Measurements from ENCODE around the gene RUVBL2.
"Not testable (repeated sequence)": the region's sequence is repeated elsewhere in the genome, so short reads cannot be mapped to it uniquely, and the experiment has no call there.

RUVBL2 gene

GRCh38 chr19:49030323-49030722, 36.6 kb downstream of the RUVBL2 start:
- H3K4me3 ChIP-seq (ENCODE audit: low read depth, low read length); DNase-seq (ENCODE audit: low read depth): not testable (repeated sequence)

GRCh38 chr19:49031642-49032301, 38.1 kb downstream of the RUVBL2 start, which contains the start of gene CGB2:
CGB2 (plus strand) TSS chr19:49031890; CDS start chr19:49032096, 206 bp downstream.
- H3K4me3 ChIP-seq (ENCODE audit: low read depth, low read length); DNase-seq (ENCODE audit: low read depth): not testable (repeated sequence)
- TF ChIP-seq CTCF (IDR thresholded peaks at IDR 0.05; ENCODE audit: insufficient read depth, low read depth, low read length, missing control alignments): peak; percentile 35

GRCh38 chr19:49036815-49037214, 43.1 kb downstream of the RUVBL2 start, which contains the start of gene CGB1:
CGB1 (minus strand) TSS chr19:49036895; CDS start chr19:49036711, 184 bp downstream.
- DNase-seq (ENCODE audit: low read depth); H3K4me3 ChIP-seq (ENCODE audit: low read depth, low read length): not testable (repeated sequence)
- TF ChIP-seq CTCF (IDR thresholded peaks at IDR 0.05; ENCODE audit: insufficient read depth, low read depth, low read length, missing control alignments): peak; percentile 53

- not testable (repeated sequence) for H3K4me3 ChIP-seq (ENCODE audit: low read depth, low read length); DNase-seq (ENCODE audit: low read depth)
Measured at GRCh38 chr19:49038111-49038510, 44.4 kb downstream of the RUVBL2 start.

- H3K4me3 ChIP-seq (ENCODE audit: low read depth, low read length); DNase-seq (ENCODE audit: low read depth): not testable (repeated sequence)
Measured at GRCh38 chr19:49038557-49039276, 45.0 kb downstream of the RUVBL2 start.

- H3K4me3 ChIP-seq (ENCODE audit: low read depth, low read length); DNase-seq (ENCODE audit: low read depth): not testable (repeated sequence)
Measured at GRCh38 chr19:49039736-49040135, 46.0 kb downstream of the RUVBL2 start.

- TF ChIP-seq CTCF (IDR thresholded peaks at IDR 0.05; ENCODE audit: insufficient read depth, low read depth, low read length, missing control alignments): no peak
- H3K4me3 ChIP-seq (ENCODE audit: low read depth, low read length): no peak overlapping the region
- no peak for DNase-seq (ENCODE audit: low read depth)
Measured at GRCh38 chr19:49042177-49042576, 48.5 kb downstream of the RUVBL2 start.

- H3K4me3 ChIP-seq (ENCODE audit: low read depth, low read length); DNase-seq (ENCODE audit: low read depth): not testable (repeated sequence)
Measured at GRCh38 chr19:49042666-49043065, 49.0 kb downstream of the RUVBL2 start.

- DNase-seq (ENCODE audit: low read depth); H3K4me3 ChIP-seq (ENCODE audit: low read depth, low read length): not testable (repeated sequence)
Measured at GRCh38 chr19:49043548-49043947, 49.9 kb downstream of the RUVBL2 start, which contains the start of gene CGB5. CGB5 (plus strand) TSS chr19:49043848; CDS start chr19:49044210, 362 bp downstream.

- not testable (repeated sequence) for DNase-seq (ENCODE audit: low read depth); H3K4me3 ChIP-seq (ENCODE audit: low read depth, low read length)
Measured at GRCh38 chr19:49049011-49049410, 55.3 kb downstream of the RUVBL2 start, which contains the start of gene CGB8. CGB8 (minus strand) TSS chr19:49049111; CDS start chr19:49048739, 372 bp downstream.

GRCh38 chr19:49049834-49050233, 56.1 kb downstream of the RUVBL2 start:
- not testable (repeated sequence) for H3K4me3 ChIP-seq (ENCODE audit: low read depth, low read length); DNase-seq (ENCODE audit: low read depth)

- not testable (repeated sequence) for DNase-seq (ENCODE audit: low read depth); H3K4me3 ChIP-seq (ENCODE audit: low read depth, low read length)
Measured at GRCh38 chr19:49050376-49051033, 56.8 kb downstream of the RUVBL2 start.

All from GM12865 (cell line).